DND-41 (cell line): Measurements from ENCODE around the gene HMGN4.

ENCODE experiments used
- ATAC-seq: fragments of 200-7000 bp; cut with Tn5 transposase; 3 replicates; pipeline ENCODE4 v1.9.1; 2021; ENCODE audit warnings: low read depth; ENCODE audit not compliant: insufficient read depth
- DNase-seq: peaks from one replicate; pipeline ENCODE4 v3.0.0-alpha.2; 2020
- H2AFZ ChIP-seq: 2 replicates; pipeline ENCODE4 v1.6.0; 2012; ENCODE audit warnings: low read depth, low read length
- H3K27ac ChIP-seq: 2 replicates; pipeline ENCODE4 v1.5.1; 2012; ENCODE audit warnings: low read length, inconsistent platforms
- H3K27me3 ChIP-seq: fragments of 200-600 bp; sonication (generic); 2 replicates; pipeline ENCODE4 v1.6.0; 2012; ENCODE audit warnings: low read length, mild to moderate bottlenecking, inconsistent platforms; ENCODE audit not compliant: insufficient read depth, poor library complexity
- H3K36me3 ChIP-seq: 2 replicates; pipeline ENCODE4 v1.5.1; 2012; ENCODE audit warnings: low read length, inconsistent platforms; ENCODE audit not compliant: insufficient read depth
- H3K4me1 ChIP-seq: 2 replicates; pipeline ENCODE4 v1.5.1; 2012; ENCODE audit warnings: mild to moderate bottlenecking, low read length; ENCODE audit not compliant: insufficient read depth
- H3K4me2 ChIP-seq: 2 replicates; pipeline ENCODE4 v1.6.0; 2012; ENCODE audit warnings: mild to moderate bottlenecking, moderate library complexity, low read length, inconsistent platforms; ENCODE audit not compliant: insufficient read depth
- H3K4me3 ChIP-seq, 2 experiments: fragments of 200-600 bp in 1 of 2; shearing (Covaris generic) in 1 of 2; 2 replicates each; pipeline ENCODE4 v1.5.1; 2012 to 2016; ENCODE audit warnings: inconsistent platforms in 2 of 2, low read length in 2 of 2, mild to moderate bottlenecking in 2 of 2, low read depth in 1 of 2, moderate library complexity in 1 of 2
- H3K79me2 ChIP-seq: 2 replicates; pipeline ENCODE4 v1.6.0; 2012; ENCODE audit warnings: low read length, inconsistent platforms; ENCODE audit not compliant: insufficient read depth
- H3K9ac ChIP-seq: 2 replicates; pipeline ENCODE4 v1.6.0; 2012; ENCODE audit warnings: low read depth, mild to moderate bottlenecking, inconsistent platforms, low read length, moderate library complexity
- H3K9me3 ChIP-seq: 2 replicates; pipeline ENCODE4 v1.5.1; 2012; ENCODE audit warnings: low read length, moderate library complexity, mild to moderate bottlenecking, inconsistent platforms; ENCODE audit not compliant: insufficient read depth, severe bottlenecking
- H4K20me1 ChIP-seq: 2 replicates; pipeline ENCODE4 v1.6.0; 2012; ENCODE audit warnings: low read length; ENCODE audit not compliant: insufficient read depth
- CTCF ChIP-seq: IDR thresholded peaks from 2 replicates; pipeline ENCODE4 v1.5.1; 2012; ENCODE audit warnings: borderline replicate concordance, low read length, moderate library complexity, mild to moderate bottlenecking; ENCODE audit not compliant: poor library complexity, severe bottlenecking; ENCODE audit errors: extremely low read depth
- EZH2 ChIP-seq: IDR thresholded peaks from 3 replicates; pipeline ENCODE4 v1.6.1; 2012; ENCODE audit warnings: borderline replicate concordance, low read depth, mild to moderate bottlenecking, moderate library complexity, low read length, inconsistent platforms; ENCODE audit not compliant: severe bottlenecking

HMGN4 gene

GRCh38 chr6:26553264-26553634, 15.1 kb downstream of the HMGN4 start:
- Histone ChIP-seq H2AFZ (peak overlapping the region; percentile 77), H3K27me3 (no peaks in the 10 kb centered on the region), H3K9ac (peak overlapping the region; percentile 62), H4K20me1 (no peaks in the 10 kb centered on the region), H3K27ac (peak overlapping the region; percentile 72), H3K4me3 (peak overlapping the region; percentile 39 to 61), H3K4me1 (peaks cover 57% of the 10 kb centered on the region), H3K4me2 (peak overlapping the region; percentile 79), H3K79me2 (0 out of 2 replicates have a peak, but pooled peaks cover 2% of the 10 kb centered on the region), H3K9me3 (no peaks in the 10 kb centered on the region), H3K36me3 (no peaks in the 10 kb centered on the region)
- TF ChIP-seq CTCF (no peak), EZH2 (no peak)
- DNase-seq = peak; percentile 81
- peak; percentile 69 for ATAC-seq

GRCh38 chr6:26553635-26554446, 15.7 kb downstream of the HMGN4 start:
- Histone ChIP-seq H3K4me2 (peak overlapping the region; percentile 79), H3K4me1 (peaks cover 57% of the 10 kb centered on the region), H2AFZ (peak overlapping the region; percentile 72), H3K27me3 (no peaks in the 10 kb centered on the region), H3K36me3 (no peaks in the 10 kb centered on the region), H3K9me3 (no peaks in the 10 kb centered on the region), H3K4me3 (peak overlapping the region; percentile 39 to 61), H3K27ac (peak overlapping the region; percentile 72), H4K20me1 (no peaks in the 10 kb centered on the region), H3K79me2 (0 out of 2 replicates have a peak, but pooled peaks cover 2% of the 10 kb centered on the region), H3K9ac (peak overlapping the region; percentile 62)
- no peak for TF ChIP-seq CTCF
- TF ChIP-seq EZH2 = no peak
- ATAC-seq (peak; percentile 54), DNase-seq (peak; percentile 86)

- Histone ChIP-seq H3K27ac (peak overlapping the region; percentile 58), H3K4me3 (peak overlapping the region; percentile 39 to 61), H4K20me1 (no peaks in the 10 kb centered on the region), H3K36me3 (no peaks in the 10 kb centered on the region), H3K9me3 (no peaks in the 10 kb centered on the region), H2AFZ (peak overlapping the region; percentile 55), H3K79me2 (0 out of 2 replicates have a peak, but pooled peaks cover 2% of the 10 kb centered on the region), H3K4me1 (peaks cover 56% of the 10 kb centered on the region), H3K27me3 (no peaks in the 10 kb centered on the region), H3K9ac (peak overlapping the region; percentile 62), H3K4me2 (peak overlapping the region; percentile 79)
- TF ChIP-seq CTCF (no peak), EZH2 (no peak)
- ATAC-seq = no peak; the same call in 2 of the 3 replicates
- DNase-seq = no peak
Observed at GRCh38 chr6:26554447-26554696, 16.2 kb downstream of the HMGN4 start.
